GM19324 (cell line): ENCODE results near the gene LRRC34.

Experiments used
- ATAC-seq: cut with Tn5 transposase; IDR thresholded peaks from one replicate; pipeline ENCODE4 v1.9.1; 2021; ENCODE audit warnings: mild to moderate bottlenecking, moderate library complexity; ENCODE audit not compliant: unreplicated experiment, low FRiP score

Gene LRRC34

GRCh38 chr3:169815590-169816150, 3.0 kb upstream of the LRRC34 start:
- no peak for ATAC-seq

GRCh38 chr3:169813757-169814517, 1.2 kb upstream of the LRRC34 start:
- ATAC-seq = peak; percentile 50

GRCh38 chr3:169813278-169813677, 574 bp upstream of the LRRC34 start:
- no peak for ATAC-seq

- ATAC-seq = peak; percentile 19
These were observed 923 bp downstream of the LRRC34 start for GRCh38 chr3:169811631-169812331.

- ATAC-seq = no peak
These were observed 3.4 kb downstream of the LRRC34 start for GRCh38 chr3:169809230-169809795.

GRCh38 chr3:169804681-169805080, 8.0 kb downstream of the LRRC34 start:
- ATAC-seq = no peak

- no peak for ATAC-seq
These were observed 20.3 kb downstream of the LRRC34 start for GRCh38 chr3:169792359-169792758.

GRCh38 chr3:169790687-169791429, 21.8 kb downstream of the LRRC34 start:
- ATAC-seq = no peak

- ATAC-seq = no peak
These were observed 22.5 kb downstream of the LRRC34 start for GRCh38 chr3:169790219-169790618.

- ATAC-seq = no peak
These were observed 24.9 kb downstream of the LRRC34 start for GRCh38 chr3:169787791-169788190.

- no peak for ATAC-seq
These were observed 25.6 kb downstream of the LRRC34 start for GRCh38 chr3:169787120-169787519.

- no peak for ATAC-seq
These were observed 31.4 kb downstream of the LRRC34 start for GRCh38 chr3:169781209-169781855.

GRCh38 chr3:169780742-169781141, 32.0 kb downstream of the LRRC34 start:
- no peak for ATAC-seq

- ATAC-seq = no peak
These were observed 34.9 kb downstream of the LRRC34 start for GRCh38 chr3:169777822-169778221.

- ATAC-seq = no peak
These were observed 38.5 kb downstream of the LRRC34 start for GRCh38 chr3:169774186-169774585.

GRCh38 chr3:169772897-169773816, 39.5 kb downstream of the LRRC34 start, which contains the start of gene MYNN:
TSS of gene MYNN (plus strand) at chr3:169773396. CDS start at chr3:169774296, 900 bp downstream.
- ATAC-seq = peak; percentile 89

- ATAC-seq = no peak
These were observed 40.3 kb downstream of the LRRC34 start for GRCh38 chr3:169772305-169772896.

- ATAC-seq = no peak
These were observed 41.0 kb downstream of the LRRC34 start for GRCh38 chr3:169771497-169772304.
